ENCODE measurements around the gene ANK2. TPM values are rescaled to one million over a fixed set of nuclear protein-coding genes. Genes with fewer than 3 reads are reported as not detected.

Gene ANK2
- total and polyA plus RNA-seq, 2 experiments from 2014 or later = 7.7 to 40.4 TPM

DNA sequence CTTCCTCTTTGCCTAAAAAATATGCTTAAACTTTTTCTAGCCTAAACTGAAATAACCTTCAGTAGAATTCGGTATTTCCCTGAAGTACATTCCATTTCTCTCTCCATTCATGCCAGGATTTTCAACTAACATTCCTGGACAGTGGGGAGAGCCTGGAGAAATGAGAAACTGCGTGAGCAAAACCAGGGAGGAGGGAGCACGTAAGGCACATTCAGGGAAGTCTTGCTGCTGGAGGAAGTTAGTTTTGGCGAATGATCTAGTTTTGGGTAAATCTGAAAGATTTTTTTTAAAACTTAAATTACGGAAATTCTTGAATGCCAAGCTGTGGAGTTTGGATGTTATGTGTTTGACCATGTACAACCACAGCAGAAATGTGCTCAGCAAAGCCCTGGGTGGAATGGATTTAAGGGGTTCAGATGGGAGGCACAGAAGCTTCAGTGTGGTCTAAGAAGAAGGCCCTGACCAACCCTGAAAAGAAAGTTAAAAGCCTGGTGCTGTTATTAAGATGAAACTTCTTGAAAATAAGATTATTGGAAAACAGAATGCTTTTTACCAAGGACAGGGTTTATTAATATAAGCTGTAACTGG, 347.8 kb downstream of the ANK2 start (continued):
- TF ChIP-seq, protein P1, sequence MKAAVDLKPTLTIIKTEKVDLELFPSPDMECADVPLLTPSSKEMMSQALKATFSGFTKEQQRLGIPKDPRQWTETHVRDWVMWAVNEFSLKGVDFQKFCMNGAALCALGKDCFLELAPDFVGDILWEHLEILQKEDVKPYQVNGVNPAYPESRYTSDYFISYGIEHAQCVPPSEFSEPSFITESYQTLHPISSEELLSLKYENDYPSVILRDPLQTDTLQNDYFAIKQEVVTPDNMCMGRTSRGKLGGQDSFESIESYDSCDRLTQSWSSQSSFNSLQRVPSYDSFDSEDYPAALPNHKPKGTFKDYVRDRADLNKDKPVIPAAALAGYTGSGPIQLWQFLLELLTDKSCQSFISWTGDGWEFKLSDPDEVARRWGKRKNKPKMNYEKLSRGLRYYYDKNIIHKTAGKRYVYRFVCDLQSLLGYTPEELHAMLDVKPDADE (IDR thresholded peaks at IDR 0.05) = no peak
- TF ChIP-seq JUNB (IDR thresholded peaks at IDR 0.05; ENCODE audit: unreplicated experiment) (no peak), CREB1 (CRISPR knock-in tag; IDR thresholded peaks at IDR 0.05; ENCODE audit: low read depth) (no peak), EZH2 (IDR thresholded peaks at IDR 0.05; ENCODE audit: low read depth, unreplicated experiment) (no peak), STAT1 (IDR thresholded peaks at IDR 0.05; ENCODE audit: unreplicated experiment) (no peak)
- TF ChIP-seq, protein P2, sequence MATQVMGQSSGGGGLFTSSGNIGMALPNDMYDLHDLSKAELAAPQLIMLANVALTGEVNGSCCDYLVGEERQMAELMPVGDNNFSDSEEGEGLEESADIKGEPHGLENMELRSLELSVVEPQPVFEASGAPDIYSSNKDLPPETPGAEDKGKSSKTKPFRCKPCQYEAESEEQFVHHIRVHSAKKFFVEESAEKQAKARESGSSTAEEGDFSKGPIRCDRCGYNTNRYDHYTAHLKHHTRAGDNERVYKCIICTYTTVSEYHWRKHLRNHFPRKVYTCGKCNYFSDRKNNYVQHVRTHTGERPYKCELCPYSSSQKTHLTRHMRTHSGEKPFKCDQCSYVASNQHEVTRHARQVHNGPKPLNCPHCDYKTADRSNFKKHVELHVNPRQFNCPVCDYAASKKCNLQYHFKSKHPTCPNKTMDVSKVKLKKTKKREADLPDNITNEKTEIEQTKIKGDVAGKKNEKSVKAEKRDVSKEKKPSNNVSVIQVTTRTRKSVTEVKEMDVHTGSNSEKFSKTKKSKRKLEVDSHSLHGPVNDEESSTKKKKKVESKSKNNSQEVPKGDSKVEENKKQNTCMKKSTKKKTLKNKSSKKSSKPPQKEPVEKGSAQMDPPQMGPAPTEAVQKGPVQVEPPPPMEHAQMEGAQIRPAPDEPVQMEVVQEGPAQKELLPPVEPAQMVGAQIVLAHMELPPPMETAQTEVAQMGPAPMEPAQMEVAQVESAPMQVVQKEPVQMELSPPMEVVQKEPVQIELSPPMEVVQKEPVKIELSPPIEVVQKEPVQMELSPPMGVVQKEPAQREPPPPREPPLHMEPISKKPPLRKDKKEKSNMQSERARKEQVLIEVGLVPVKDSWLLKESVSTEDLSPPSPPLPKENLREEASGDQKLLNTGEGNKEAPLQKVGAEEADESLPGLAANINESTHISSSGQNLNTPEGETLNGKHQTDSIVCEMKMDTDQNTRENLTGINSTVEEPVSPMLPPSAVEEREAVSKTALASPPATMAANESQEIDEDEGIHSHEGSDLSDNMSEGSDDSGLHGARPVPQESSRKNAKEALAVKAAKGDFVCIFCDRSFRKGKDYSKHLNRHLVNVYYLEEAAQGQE (IDR thresholded peaks at IDR 0.05; ENCODE audit: unreplicated experiment) = no peak

DNA sequence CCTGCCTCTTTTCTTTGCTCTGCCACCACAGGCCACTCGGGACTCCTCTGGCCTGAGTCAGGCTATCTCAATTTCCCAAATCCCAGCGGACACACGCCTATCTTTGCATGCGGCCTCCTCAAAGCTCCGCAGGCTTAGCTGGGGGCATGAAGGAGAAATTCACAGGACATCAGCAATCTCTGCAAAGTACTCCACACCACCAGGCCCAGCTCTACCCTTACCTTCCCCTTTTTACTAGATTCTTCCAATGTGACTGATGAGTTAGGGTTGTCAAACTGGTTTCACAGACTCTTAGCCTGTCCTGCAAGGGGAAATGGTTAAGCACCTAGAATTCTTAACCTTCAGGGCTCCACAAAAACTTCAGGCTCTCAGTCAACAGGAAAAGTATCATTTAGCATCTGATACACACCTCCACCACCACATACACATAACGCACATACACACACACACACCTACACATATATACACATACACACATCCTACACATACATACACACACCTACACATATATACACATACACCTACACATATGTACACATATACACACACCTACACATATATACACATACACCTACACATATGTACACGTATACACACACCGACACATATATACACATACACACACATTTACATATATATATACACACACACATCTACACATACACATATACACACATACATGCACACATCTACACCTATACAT, 349.1 kb downstream of the ANK2 start:
- Histone ChIP-seq H3K27me3 (ENCODE audit: insufficient read depth) (no peaks in the 10 kb centered on the region), H3K4me1 (ENCODE audit: insufficient read depth) (no peaks in the 10 kb centered on the region), H3K27ac (ENCODE audit: low read depth) (no peak overlapping the region), H3K4me3 (no peak overlapping the region), H4K20me1 (replicated peaks; ENCODE audit: insufficient read depth) (no peaks in the 10 kb centered on the region), H3K4me2 (no peak overlapping the region), H3K9me2 (ENCODE audit: insufficient read depth) (peaks cover 6% of the 10 kb centered on the region; the same call in 1 of the 2 replicates), H3K79me2 (replicated peaks; ENCODE audit: insufficient read depth) (no peaks in the 10 kb centered on the region), H3F3A (replicated peaks; ENCODE audit: low read depth) (no peaks in the 10 kb centered on the region), H3K36me3 (ENCODE audit: insufficient read depth) (no peaks in the 10 kb centered on the region), H2AFZ (peak overlapping the region; percentile 56; the same call in 1 of the 2 replicates)
- no peak for ATAC-seq
- H3K27me3 Mint-ChIP-seq (ENCODE audit: insufficient read depth, low read depth, poor library complexity) = no peaks in the 10 kb centered on the region
- H3K9me3 Mint-ChIP-seq = no peaks in the 10 kb centered on the region; the same call in 2 of the 3 replicates
- DNase-seq (ENCODE audit: low spot score) = no peak
- no peak overlapping the region for H3K27ac Mint-ChIP-seq
- no peak for TF ChIP-seq CREB1 (CRISPR knock-in tag; IDR thresholded peaks at IDR 0.05; ENCODE audit: low read depth)
- TF ChIP-seq ZNF114 (CRISPR knock-in tag; IDR thresholded peaks at IDR 0.05) = no peak
- TF ChIP-seq, protein P3, sequence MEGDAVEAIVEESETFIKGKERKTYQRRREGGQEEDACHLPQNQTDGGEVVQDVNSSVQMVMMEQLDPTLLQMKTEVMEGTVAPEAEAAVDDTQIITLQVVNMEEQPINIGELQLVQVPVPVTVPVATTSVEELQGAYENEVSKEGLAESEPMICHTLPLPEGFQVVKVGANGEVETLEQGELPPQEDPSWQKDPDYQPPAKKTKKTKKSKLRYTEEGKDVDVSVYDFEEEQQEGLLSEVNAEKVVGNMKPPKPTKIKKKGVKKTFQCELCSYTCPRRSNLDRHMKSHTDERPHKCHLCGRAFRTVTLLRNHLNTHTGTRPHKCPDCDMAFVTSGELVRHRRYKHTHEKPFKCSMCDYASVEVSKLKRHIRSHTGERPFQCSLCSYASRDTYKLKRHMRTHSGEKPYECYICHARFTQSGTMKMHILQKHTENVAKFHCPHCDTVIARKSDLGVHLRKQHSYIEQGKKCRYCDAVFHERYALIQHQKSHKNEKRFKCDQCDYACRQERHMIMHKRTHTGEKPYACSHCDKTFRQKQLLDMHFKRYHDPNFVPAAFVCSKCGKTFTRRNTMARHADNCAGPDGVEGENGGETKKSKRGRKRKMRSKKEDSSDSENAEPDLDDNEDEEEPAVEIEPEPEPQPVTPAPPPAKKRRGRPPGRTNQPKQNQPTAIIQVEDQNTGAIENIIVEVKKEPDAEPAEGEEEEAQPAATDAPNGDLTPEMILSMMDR (conservative IDR thresholded peaks at IDR 0.05; ENCODE audit: low read depth in 2 of 2) = no peak
- no peak for TF ChIP-seq JUNB (IDR thresholded peaks at IDR 0.05; ENCODE audit: unreplicated experiment)
- TF ChIP-seq EZH2phosphoT487 (IDR thresholded peaks at IDR 0.05; ENCODE audit: unreplicated experiment) = no peak
- no peak for TF ChIP-seq STAT1 (IDR thresholded peaks at IDR 0.05; ENCODE audit: unreplicated experiment)
- no peak for TF ChIP-seq NANOG (IDR thresholded peaks at IDR 0.05; ENCODE audit: borderline replicate concordance)
- TF ChIP-seq, protein P2 (IDR thresholded peaks at IDR 0.05; ENCODE audit: unreplicated experiment) = no peak
- no peak for TF ChIP-seq ZNF331 (CRISPR knock-in tag; IDR thresholded peaks at IDR 0.05; ENCODE audit: low read depth)
- no peak for TF ChIP-seq POLR2AphosphoS5 (IDR thresholded peaks at IDR 0.05; ENCODE audit: low read depth)
- no peak overlapping the region for H3K4me3 Mint-ChIP-seq
- H3K4me1 Mint-ChIP-seq = peaks cover 4% of the 10 kb centered on the region; the same call in 2 of the 3 replicates
- no peaks in the 10 kb centered on the region; the same call in 2 of the 3 replicates for H3K36me3 Mint-ChIP-seq (ENCODE audit: low read depth)
